ENCODE measurements around the gene CAVIN1.

DNA sequence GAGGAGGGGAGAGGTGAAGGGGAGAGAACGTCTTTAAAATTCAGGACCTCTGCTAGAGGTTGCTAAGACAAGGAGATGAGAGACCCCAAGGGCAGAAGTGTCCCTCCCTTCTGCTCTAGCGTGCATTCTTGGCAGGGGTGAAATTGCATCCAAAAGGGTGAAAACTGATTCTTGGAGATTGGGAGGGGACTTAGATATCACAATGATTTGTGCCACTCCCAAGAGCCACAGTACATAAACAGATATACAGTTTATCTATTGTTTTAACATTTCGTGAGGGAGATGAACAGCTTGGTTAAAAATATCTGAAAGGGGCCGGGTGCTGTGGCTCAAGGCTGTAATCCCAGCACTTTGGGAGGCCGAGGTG is 12.8 kb downstream of the CAVIN1 start:
- TF ChIP-seq, protein P1, sequence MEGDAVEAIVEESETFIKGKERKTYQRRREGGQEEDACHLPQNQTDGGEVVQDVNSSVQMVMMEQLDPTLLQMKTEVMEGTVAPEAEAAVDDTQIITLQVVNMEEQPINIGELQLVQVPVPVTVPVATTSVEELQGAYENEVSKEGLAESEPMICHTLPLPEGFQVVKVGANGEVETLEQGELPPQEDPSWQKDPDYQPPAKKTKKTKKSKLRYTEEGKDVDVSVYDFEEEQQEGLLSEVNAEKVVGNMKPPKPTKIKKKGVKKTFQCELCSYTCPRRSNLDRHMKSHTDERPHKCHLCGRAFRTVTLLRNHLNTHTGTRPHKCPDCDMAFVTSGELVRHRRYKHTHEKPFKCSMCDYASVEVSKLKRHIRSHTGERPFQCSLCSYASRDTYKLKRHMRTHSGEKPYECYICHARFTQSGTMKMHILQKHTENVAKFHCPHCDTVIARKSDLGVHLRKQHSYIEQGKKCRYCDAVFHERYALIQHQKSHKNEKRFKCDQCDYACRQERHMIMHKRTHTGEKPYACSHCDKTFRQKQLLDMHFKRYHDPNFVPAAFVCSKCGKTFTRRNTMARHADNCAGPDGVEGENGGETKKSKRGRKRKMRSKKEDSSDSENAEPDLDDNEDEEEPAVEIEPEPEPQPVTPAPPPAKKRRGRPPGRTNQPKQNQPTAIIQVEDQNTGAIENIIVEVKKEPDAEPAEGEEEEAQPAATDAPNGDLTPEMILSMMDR (IDR thresholded peaks at IDR 0.05; ENCODE audit: low read depth, low read length, poor library complexity, severe bottlenecking), result no peak
- no peak for TF ChIP-seq EZH2phosphoT487 (IDR thresholded peaks at IDR 0.05; ENCODE audit: borderline replicate concordance, low read length)
